HepG2 (cell line): ENCODE measurements around the gene PCSK1. TPM values are rescaled to one million over a fixed set of nuclear protein-coding genes. Genes with fewer than 3 reads are reported as not detected.

Source experiments
- ATAC-seq: fragments of 200-7000 bp; cut with Tn5 transposase; 3 replicates; pipeline ENCODE4 v1.9.1; 2020; ENCODE audit warnings: mild to moderate bottlenecking, moderate library complexity
- BruUV-seq: library from RNA; stranded (reverse); fragments of 400-500 nt; replicated peaks from 2 replicates; lab custom pipeline; 2021; lab: Mats Ljungman, UMichigan
- CTCF ChIA-PET: fragments of 300-600 bp; formaldehyde crosslinking; extraction: SDS; loops from one replicate; lab custom pipeline; 2021; ENCODE audit warnings: low total read pairs, inconsistent platforms, low intra/inter-chr PET ratio; lab: Yijun Ruan, JAX
- POLR2A ChIA-PET: fragments of 350-600 bp; sonication (Branson Sonifier 250); formaldehyde crosslinking; loops from one replicate; lab custom pipeline; 2020; ENCODE audit warnings: antibody characterized with exemption, inconsistent platforms; lab: Yijun Ruan, JAX
- DNase-seq: peaks from one replicate; pipeline ENCODE4 v3.0.0-alpha.2; 2015; ENCODE audit warnings: low spot score
- FAIRE-seq: peaks from 3 replicates; lab custom pipeline; 2011; peaks lifted over from hg19 to GRCh38; lab: Jason Lieb, UNC
- H2AFZ ChIP-seq: one replicate; pipeline ENCODE4 v1.6.1; 2011; ENCODE audit warnings: low read length, inconsistent platforms
- H3K27ac ChIP-seq: fragments of 300-600 bp; 3 replicates; pipeline ENCODE4 v1.8.0; 2011; ENCODE audit warnings: mixed run types, mild to moderate bottlenecking, mixed read lengths, low read length, inconsistent platforms; ENCODE audit not compliant: insufficient read depth; ENCODE audit errors: extremely low read length
- H3K27me3 ChIP-seq, 2 experiments: fragments of 200-600 bp in 1 of 2; 2 replicates in 1 of 2; 3 replicates in 1 of 2; pipeline versions ENCODE4 v1.6.0 to v1.8.0; 2011; ENCODE audit warnings: low read length in 2 of 2, mild to moderate bottlenecking in 2 of 2, moderate library complexity in 2 of 2, inconsistent platforms in 1 of 2; ENCODE audit not compliant: insufficient read depth in 2 of 2, control insufficient read depth in 1 of 2
- H3K36me3 ChIP-seq, 2 experiments: fragments of 200-600 bp in 1 of 2; replicated peaks in 1 of 2; 2 replicates in 1 of 2; 3 replicates in 1 of 2; pipeline versions ENCODE4 v1.5.1 to v1.8.0; 2011; ENCODE audit warnings: low read length in 2 of 2, inconsistent platforms in 1 of 2; ENCODE audit not compliant: insufficient read depth in 2 of 2, control insufficient read depth in 1 of 2
- H3K4me1 ChIP-seq: 2 replicates; pipeline ENCODE4 v1.5.1; 2012; ENCODE audit warnings: low read length, inconsistent platforms; ENCODE audit not compliant: insufficient read depth
- H3K4me2 ChIP-seq: 2 replicates; pipeline ENCODE4 v1.6.0; 2011; ENCODE audit warnings: low read depth, low read length, inconsistent platforms
- H3K4me3 ChIP-seq, 3 experiments: fragments of 200-600 bp in 1 of 3; sonication (generic), shearing (Covaris generic) in 1 of 3; replicated peaks in 1 of 3; 2 replicates each; pipeline ENCODE4 v1.5.1; 2011 to 2016; ENCODE audit warnings: low read length in 3 of 3, inconsistent platforms in 2 of 3, low read depth in 2 of 3, mild to moderate bottlenecking in 2 of 3, control low read depth in 1 of 3, mixed read lengths in 1 of 3; ENCODE audit not compliant: insufficient read depth in 1 of 3
- H3K79me2 ChIP-seq: one replicate; pipeline ENCODE4 v1.6.1; 2011; ENCODE audit warnings: low read length, inconsistent platforms; ENCODE audit not compliant: insufficient read depth
- H3K9ac ChIP-seq: 2 replicates; pipeline ENCODE4 v1.6.0; 2011; ENCODE audit warnings: mild to moderate bottlenecking, low read depth, low read length, inconsistent platforms; ENCODE audit not compliant: insufficient read depth
- H3K9me3 ChIP-seq: 2 replicates; pipeline ENCODE4 v1.5.1; 2012; ENCODE audit warnings: mild to moderate bottlenecking, low read length
- H4K20me1 ChIP-seq: 2 replicates; pipeline ENCODE4 v1.6.0; 2011; ENCODE audit warnings: inconsistent platforms, mild to moderate bottlenecking, low read length, moderate library complexity; ENCODE audit not compliant: insufficient read depth
- CEBPZ ChIP-seq: IDR thresholded peaks from 2 replicates; pipeline ENCODE4 v1.6.1; 2012; ENCODE audit warnings: low read length, improper control_type of control experiment
- DDIT3 ChIP-seq: sonication (generic); formaldehyde crosslinking; IDR thresholded peaks from 2 replicates; pipeline ENCODE4 v1.4.0; 2020; ENCODE audit warnings: mild to moderate bottlenecking, missing genetic modification reagents
- DMTF1 ChIP-seq: sonication (generic); formaldehyde crosslinking; IDR thresholded peaks from 2 replicates; pipeline ENCODE4 v1.4.0; 2020; ENCODE audit warnings: mild to moderate bottlenecking, missing genetic modification reagents
- FIP1L1 ChIP-seq: fragments of 200-400 bp; formaldehyde crosslinking; IDR thresholded peaks from 2 replicates; pipeline ENCODE4 v1.6.1; 2018; ENCODE audit warnings: low read depth, mild to moderate bottlenecking, low read length, moderate library complexity, borderline replicate concordance; ENCODE audit not compliant: insufficient read depth
- GLI4 ChIP-seq: sonication (generic); formaldehyde crosslinking; IDR thresholded peaks from 2 replicates; pipeline ENCODE4 v1.5.1; 2020; ENCODE audit warnings: missing genetic modification reagents, mild to moderate bottlenecking, moderate library complexity, borderline replicate concordance
- KLF6 ChIP-seq: IDR thresholded peaks from 2 replicates; pipeline ENCODE4 v1.8.0; 2016; ENCODE audit warnings: missing biosample characterization, missing genetic modification reagents
- LCORL ChIP-seq, 2 experiments: fragments of 450-650 bp in 1 of 2; sonication (generic) in 1 of 2; formaldehyde crosslinking in 1 of 2; IDR thresholded peaks; 2 replicates each; pipeline versions ENCODE4 v1.5.0 to v1.6.1; 2017 to 2020; ENCODE audit warnings: antibody characterized with exemption in 1 of 2, missing genetic modification reagents in 1 of 2
- NCOA2 ChIP-seq: sonication (generic); formaldehyde crosslinking; IDR thresholded peaks from 2 replicates; pipeline ENCODE4 v1.8.0; 2022; ENCODE audit warnings: inconsistent platforms
- NPAS2 ChIP-seq: sonication (generic); formaldehyde crosslinking; IDR thresholded peaks from 2 replicates; pipeline ENCODE4 v1.8.0; 2022; ENCODE audit warnings: mild to moderate bottlenecking, missing genetic modification reagents, borderline replicate concordance
- PRMT3 ChIP-seq: sonication (generic); formaldehyde crosslinking; IDR thresholded peaks from 2 replicates; pipeline ENCODE4 v1.8.1; 2022; ENCODE audit warnings: low read depth, mild to moderate bottlenecking, moderate library complexity, missing genetic modification reagents, borderline replicate concordance
- SCMH1 ChIP-seq: sonication (generic); formaldehyde crosslinking; IDR thresholded peaks from 2 replicates; pipeline ENCODE4 v1.9.0; 2021; ENCODE audit warnings: missing genetic modification reagents, mild to moderate bottlenecking, borderline replicate concordance
- SETDB1 ChIP-seq: sonication (generic); formaldehyde crosslinking; IDR thresholded peaks from 2 replicates; pipeline ENCODE4 v1.5.1; 2020; ENCODE audit warnings: missing genetic modification reagents, mild to moderate bottlenecking, borderline replicate concordance
- SP5 ChIP-seq: IDR thresholded peaks from 2 replicates; pipeline ENCODE4 v1.6.1; 2016; ENCODE audit warnings: low read depth, borderline replicate concordance
- ZNF180 ChIP-seq: sonication (generic); formaldehyde crosslinking; IDR thresholded peaks from 2 replicates; pipeline ENCODE4 v1.4.0; 2020; ENCODE audit warnings: low read depth, missing genetic modification reagents, borderline replicate concordance
- ZSCAN22 ChIP-seq: sonication (generic); formaldehyde crosslinking; IDR thresholded peaks from 2 replicates; pipeline ENCODE4 v1.4.0; 2020; ENCODE audit warnings: mild to moderate bottlenecking, missing genetic modification reagents
- ZXDC ChIP-seq: sonication (generic); formaldehyde crosslinking; IDR thresholded peaks from 2 replicates; pipeline ENCODE4 v1.5.0; 2020; ENCODE audit warnings: mild to moderate bottlenecking, missing genetic modification reagents
- WGBS: methylation state at CpG from one replicate; pipeline ENCODE4 v1.1.6; 2017; ENCODE audit warnings: low lambda C conversion rate; 5-methylcytosine and 5-hydroxymethylcytosine counted together
- in situ Hi-C: cut with HindIII; loops from 2 replicates; pipeline ENCODE4 v1.10.0; 2017; ENCODE audit warnings: low pct_unique_long_range_greater_than_20kb; ENCODE audit not compliant: extremely low pct_ligation_motif_present
- intact Hi-C: fragments of 100-400 bp; cut with micrococcal nuclease; formaldehyde crosslinking; loops from one replicate; pipeline ENCODE4 v1.10.0; 2022; ENCODE audit not compliant: unreplicated experiment
- polyA plus RNA-seq, 8 experiments: library from polyadenylated mRNA; depleted of rRNA in 3 of 8; stranded (reverse) in 7 of 8; unstranded in 1 of 8; fragments of >200 nt; fragmentation: Illumina TruSeq in 4 of 8; extraction: Trizol in 4 of 8; gene quantifications; 2 replicates each; pipeline versions ENCODE4 v1.2.1 to v1.2.3, GENCODE V29; 2011 to 2016; ENCODE audit warnings: low read depth in 4 of 8, missing spikeins in 1 of 8, mixed read lengths in 1 of 8; ENCODE audit not compliant: insufficient read depth in 1 of 8
- total RNA-seq, 5 experiments: library from RNA; depleted of rRNA; stranded (reverse); fragments of >200 nt; fragmentation: Illumina TruSeq; extraction: Trizol; gene quantifications; 2 replicates each; pipeline ENCODE4 v1.2.3, GENCODE V29; 2016; ENCODE audit warnings: low read depth in 1 of 5

The PCSK1 gene
- total and polyA plus RNA-seq, 2 of the 13 experiments (the other 11 are each of a cell fraction or from before 2014, with no cell fraction given): not detected

- no peaks in the 10 kb centered on the region for H4K20me1 ChIP-seq
- no peak for ATAC-seq
- intact Hi-C loops: no loop called here
- no peaks in the 10 kb centered on the region for H3K4me1 ChIP-seq
- ChIA-PET POLR2A (no interaction called here), CTCF (no interaction called here)
- no peaks in the 10 kb centered on the region for H3K79me2 ChIP-seq
- in situ Hi-C loops: no loop called here
- H3K4me2 ChIP-seq: no peak overlapping the region
- H2AFZ ChIP-seq: no peak overlapping the region
- H3K4me3 ChIP-seq: no peak overlapping the region
- H3K9me3 ChIP-seq: no peaks in the 10 kb centered on the region
- no peak for FAIRE-seq
- no peak overlapping the region for H3K27ac ChIP-seq
- no peak for DNase-seq
- no TSS peak for BruUV-seq
- H3K9ac ChIP-seq: no peak overlapping the region
- no peaks in the 10 kb centered on the region for H3K36me3 ChIP-seq
- 55% methylated on average over 1 of the region's 1 CpG for WGBS
- no peaks in the 10 kb centered on the region; a peak in 1 of 5 replicates for H3K27me3 ChIP-seq
- TF ChIP-seq DMTF1 (CRISPR knock-in tag) (no peak), CEBPZ (no peak), LCORL (IDR thresholded peaks at IDR 0.05) (no peak), LCORL (CRISPR knock-in tag; IDR thresholded peaks at IDR 0.05) (no peak), ZXDC (CRISPR knock-in tag) (no peak), SCMH1 (no peak), NCOA2 (CRISPR knock-in tag) (no peak), DDIT3 (CRISPR knock-in tag) (no peak), NPAS2 (CRISPR knock-in tag) (no peak), KLF6 (CRISPR knock-in tag) (no peak), FIP1L1 (no peak), SP5 (no peak), ZSCAN22 (CRISPR knock-in tag) (no peak), SETDB1 (no peak), ZNF180 (CRISPR knock-in tag) (no peak), GLI4 (CRISPR knock-in tag) (no peak), PRMT3 (CRISPR knock-in tag) (no peak)
Measured at GRCh38 chr5:96396878-96397277, 36.2 kb downstream of the PCSK1 start.
